ENCODE results near the gene DGKD.

- TF ChIP-seq, protein P1, sequence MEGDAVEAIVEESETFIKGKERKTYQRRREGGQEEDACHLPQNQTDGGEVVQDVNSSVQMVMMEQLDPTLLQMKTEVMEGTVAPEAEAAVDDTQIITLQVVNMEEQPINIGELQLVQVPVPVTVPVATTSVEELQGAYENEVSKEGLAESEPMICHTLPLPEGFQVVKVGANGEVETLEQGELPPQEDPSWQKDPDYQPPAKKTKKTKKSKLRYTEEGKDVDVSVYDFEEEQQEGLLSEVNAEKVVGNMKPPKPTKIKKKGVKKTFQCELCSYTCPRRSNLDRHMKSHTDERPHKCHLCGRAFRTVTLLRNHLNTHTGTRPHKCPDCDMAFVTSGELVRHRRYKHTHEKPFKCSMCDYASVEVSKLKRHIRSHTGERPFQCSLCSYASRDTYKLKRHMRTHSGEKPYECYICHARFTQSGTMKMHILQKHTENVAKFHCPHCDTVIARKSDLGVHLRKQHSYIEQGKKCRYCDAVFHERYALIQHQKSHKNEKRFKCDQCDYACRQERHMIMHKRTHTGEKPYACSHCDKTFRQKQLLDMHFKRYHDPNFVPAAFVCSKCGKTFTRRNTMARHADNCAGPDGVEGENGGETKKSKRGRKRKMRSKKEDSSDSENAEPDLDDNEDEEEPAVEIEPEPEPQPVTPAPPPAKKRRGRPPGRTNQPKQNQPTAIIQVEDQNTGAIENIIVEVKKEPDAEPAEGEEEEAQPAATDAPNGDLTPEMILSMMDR (IDR thresholded peaks at IDR 0.05) = no peak
- TF ChIP-seq, protein P2, sequence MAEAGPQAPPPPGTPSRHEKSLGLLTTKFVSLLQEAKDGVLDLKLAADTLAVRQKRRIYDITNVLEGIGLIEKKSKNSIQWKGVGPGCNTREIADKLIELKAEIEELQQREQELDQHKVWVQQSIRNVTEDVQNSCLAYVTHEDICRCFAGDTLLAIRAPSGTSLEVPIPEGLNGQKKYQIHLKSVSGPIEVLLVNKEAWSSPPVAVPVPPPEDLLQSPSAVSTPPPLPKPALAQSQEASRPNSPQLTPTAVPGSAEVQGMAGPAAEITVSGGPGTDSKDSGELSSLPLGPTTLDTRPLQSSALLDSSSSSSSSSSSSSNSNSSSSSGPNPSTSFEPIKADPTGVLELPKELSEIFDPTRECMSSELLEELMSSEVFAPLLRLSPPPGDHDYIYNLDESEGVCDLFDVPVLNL (CRISPR knock-in tag; IDR thresholded peaks at IDR 0.05; ENCODE audit: borderline replicate concordance, low read depth) = no peak
- TF ChIP-seq CREM (CRISPR knock-in tag; IDR thresholded peaks at IDR 0.05) (no peak), ZNF512 (CRISPR knock-in tag; IDR thresholded peaks at IDR 0.05; ENCODE audit: borderline replicate concordance) (no peak), ZNF121 (CRISPR knock-in tag; IDR thresholded peaks at IDR 0.05) (no peak)
- TF ChIP-seq, protein P3, sequence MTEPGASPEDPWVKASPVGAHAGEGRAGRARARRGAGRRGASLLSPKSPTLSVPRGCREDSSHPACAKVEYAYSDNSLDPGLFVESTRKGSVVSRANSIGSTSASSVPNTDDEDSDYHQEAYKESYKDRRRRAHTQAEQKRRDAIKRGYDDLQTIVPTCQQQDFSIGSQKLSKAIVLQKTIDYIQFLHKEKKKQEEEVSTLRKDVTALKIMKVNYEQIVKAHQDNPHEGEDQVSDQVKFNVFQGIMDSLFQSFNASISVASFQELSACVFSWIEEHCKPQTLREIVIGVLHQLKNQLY (CRISPR knock-in tag; IDR thresholded peaks at IDR 0.05) = no peak
These were observed 15.2 kb downstream of the DGKD start for GRCh38 chr2:233369462-233369861.
